Stimulated activated CD4-positive, alpha-beta T cell treated with anti-CD3 and anti-CD28 coated beads, Interleukin-15, amount 100 ng/mL, for 1 hour (primary cell): ENCODE results near the gene ARHGAP35.
"Not testable (repeated sequence)": the region's sequence is repeated elsewhere in the genome, so short reads cannot be mapped to it uniquely, and the experiment has no call there.

Experiments
- DNase-seq, 2 donors: peaks; one replicate each; pipeline ENCODE4 v3.0.0-alpha.2; 2020; ENCODE audit warnings: low read depth in 1 of 2, low spot score in 1 of 2

Gene ARHGAP35

GRCh38 chr19:46860846-46861690 is at the start of gene ARHGAP35:
ARHGAP35 (plus strand) TSS chr19:46860997; CDS start chr19:46918676, 57,679 bp downstream.
- DNase-seq, result no peak

GRCh38 chr19:46812977-46813838 is 47.6 kb upstream of the ARHGAP35 start:
- no peak for DNase-seq

GRCh38 chr19:46813839-46814358 is 46.9 kb upstream of the ARHGAP35 start:
- no peak for DNase-seq

GRCh38 chr19:46815833-46816627 is 44.8 kb upstream of the ARHGAP35 start:
- no peak for DNase-seq

- DNase-seq, result no peak
Measured at GRCh38 chr19:46818812-46819211, 42.0 kb upstream of the ARHGAP35 start.

GRCh38 chr19:46821512-46822409 is 39.0 kb upstream of the ARHGAP35 start:
- peak; percentile 18 to 40 for DNase-seq

GRCh38 chr19:46822410-46822787 is 38.4 kb upstream of the ARHGAP35 start:
- not testable (repeated sequence) for DNase-seq

- no peak for DNase-seq
Measured at GRCh38 chr19:46823049-46823448, 37.7 kb upstream of the ARHGAP35 start.

GRCh38 chr19:46824890-46825730 is 35.7 kb upstream of the ARHGAP35 start:
- DNase-seq, result no peak

- DNase-seq, result no peak
Measured at GRCh38 chr19:46825731-46826055, 35.1 kb upstream of the ARHGAP35 start.

GRCh38 chr19:46828484-46828883 is 32.3 kb upstream of the ARHGAP35 start:
- DNase-seq, result no peak

- no peak for DNase-seq
Measured at GRCh38 chr19:46830864-46831263, 29.9 kb upstream of the ARHGAP35 start.

- DNase-seq, result no peak
Measured at GRCh38 chr19:46834121-46834520, 26.7 kb upstream of the ARHGAP35 start.

- DNase-seq, result no peak
Measured at GRCh38 chr19:46834984-46835383, 25.8 kb upstream of the ARHGAP35 start.

- no peak for DNase-seq
Measured at GRCh38 chr19:46838160-46838559, 22.6 kb upstream of the ARHGAP35 start.

GRCh38 chr19:46839752-46840497 is 20.9 kb upstream of the ARHGAP35 start:
- no peak for DNase-seq

- DNase-seq, result peak; percentile 20 to 27
Measured at GRCh38 chr19:46840498-46840942, 20.3 kb upstream of the ARHGAP35 start.

GRCh38 chr19:46841458-46842083 is 19.2 kb upstream of the ARHGAP35 start:
- DNase-seq, result no peak
